ENCODE measurements around the gene ZNF550.

Gene ZNF550

DNA sequence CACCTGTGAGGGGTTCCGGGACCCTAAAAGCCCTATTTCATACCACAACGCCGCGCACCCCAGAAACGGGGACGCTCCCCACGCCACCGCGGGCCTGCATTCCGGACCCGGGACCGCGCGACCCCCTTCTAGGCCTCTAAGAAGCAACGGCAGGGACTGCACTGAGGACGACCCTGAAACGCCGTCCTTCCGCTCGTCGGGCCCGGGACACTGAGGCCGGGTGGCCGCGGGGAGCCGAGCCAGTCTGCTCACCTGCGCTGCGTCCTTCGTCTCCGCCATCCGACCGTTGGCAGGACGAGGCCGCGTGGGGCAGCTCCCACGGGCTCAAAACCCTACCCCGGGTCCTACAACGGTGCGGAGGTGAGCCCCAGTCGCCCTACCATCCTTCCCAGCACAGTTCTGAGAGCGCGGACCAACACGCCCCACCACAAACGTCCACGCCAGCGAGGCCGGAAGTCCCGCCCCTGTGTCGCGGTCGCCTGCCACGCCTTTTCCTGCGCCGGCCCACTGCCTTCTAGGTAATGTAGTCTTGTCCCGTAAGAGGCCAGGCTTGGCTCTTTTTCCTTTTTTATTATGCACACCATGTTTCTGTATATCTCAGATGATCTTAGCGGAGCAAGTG is at the start of gene ZNF550:
TSS of gene ZNF550 (minus strand) at position 460 of the 622 bp plus-strand sequence. CDS start at position 279, 181 bp downstream.
- DNase-seq: peak; percentile 0

DNA sequence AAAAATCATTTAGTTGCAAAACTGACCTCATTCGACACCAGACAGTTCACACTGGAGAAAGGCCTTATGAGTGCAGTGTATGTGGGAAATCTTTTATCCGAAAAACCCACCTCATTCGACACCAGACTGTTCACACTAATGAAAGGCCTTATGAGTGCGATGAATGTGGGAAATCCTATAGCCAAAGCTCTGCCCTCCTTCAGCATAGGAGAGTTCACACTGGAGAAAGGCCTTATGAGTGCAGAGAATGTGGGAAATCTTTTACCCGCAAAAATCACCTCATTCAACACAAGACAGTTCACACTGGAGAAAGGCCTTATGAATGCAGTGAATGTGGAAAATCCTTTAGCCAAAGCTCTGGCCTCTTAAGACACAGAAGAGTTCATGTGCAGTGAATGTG is 47.3 kb upstream of the ZNF550 start:
- DNase-seq: no peak

DNA sequence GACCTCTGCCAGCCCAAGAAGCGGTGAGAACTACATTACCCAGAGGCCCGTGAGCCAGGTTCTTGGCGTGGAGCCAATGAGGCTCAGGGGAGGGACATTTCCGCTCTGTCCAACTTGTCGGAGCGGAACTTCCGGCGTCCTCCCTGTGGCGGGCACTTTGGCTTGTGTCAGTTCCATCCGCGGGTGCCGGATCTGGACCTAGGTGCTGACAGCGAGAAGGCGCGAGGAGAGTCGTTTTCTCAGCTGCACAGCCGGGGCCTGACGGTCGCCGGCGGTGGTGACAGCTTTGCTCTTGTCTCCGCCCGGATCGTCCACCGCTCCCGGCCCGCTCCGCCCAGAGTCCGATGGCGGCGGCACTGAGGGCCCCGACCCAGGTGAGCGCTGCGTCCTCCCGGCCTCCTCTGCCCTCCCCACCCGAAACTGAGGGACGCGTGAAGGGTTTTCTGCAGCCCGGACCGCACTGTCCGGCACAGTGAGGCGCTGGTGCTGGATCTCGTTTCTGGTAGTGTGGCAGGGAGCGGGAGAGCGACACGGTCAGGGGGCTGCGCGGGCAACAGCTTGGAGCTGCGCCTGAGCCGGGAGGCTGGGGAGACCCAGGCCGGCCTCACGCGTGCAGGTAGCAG is 40.2 kb upstream of the ZNF550 start, which contains the start of gene ZNF530:
TSS of gene ZNF530 (plus strand) at position 125 of the 623 bp plus-strand sequence. CDS start 4,461 bp downstream, outside the sequence.
- DNase-seq: peak; percentile 22

DNA sequence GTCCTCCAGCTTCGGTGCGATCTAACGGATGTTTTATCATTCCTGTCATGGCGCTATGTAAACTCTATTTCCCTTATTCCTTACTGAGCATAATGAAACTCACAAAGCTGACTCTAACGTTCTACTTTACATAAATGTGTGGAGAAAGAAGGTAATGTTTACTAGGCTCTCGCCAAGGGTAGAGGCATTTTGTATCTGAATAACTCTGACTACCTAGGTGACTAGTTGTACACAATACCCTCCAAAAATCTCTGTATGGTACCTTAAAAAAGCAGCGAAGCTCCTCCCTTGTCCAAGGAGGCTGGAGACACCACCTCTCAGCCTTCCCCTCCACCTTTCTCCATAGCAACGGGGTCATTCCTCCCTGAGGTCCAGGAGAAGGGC is 39.7 kb upstream of the ZNF550 start:
- DNase-seq: no peak

DNA sequence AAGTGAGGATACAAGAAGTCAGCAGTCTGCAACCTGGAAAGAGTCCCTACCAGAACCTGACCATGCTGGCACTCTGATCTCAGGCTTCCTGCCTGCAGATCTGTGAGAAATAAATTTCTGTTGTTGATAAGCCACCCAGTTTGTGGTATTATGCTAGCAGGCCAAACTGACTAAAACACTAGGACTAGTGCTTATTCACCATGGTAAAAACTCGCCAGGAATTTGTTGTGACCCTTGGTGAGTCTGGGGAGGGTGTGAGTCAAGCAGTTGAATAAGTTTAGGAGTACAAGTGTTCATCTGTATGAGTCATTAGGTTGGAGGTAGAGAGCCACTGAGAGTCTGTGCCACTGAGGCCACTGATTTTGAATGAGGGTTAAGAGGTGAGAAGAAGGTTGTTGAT is 27.9 kb upstream of the ZNF550 start:
- no peak for DNase-seq

DNA sequence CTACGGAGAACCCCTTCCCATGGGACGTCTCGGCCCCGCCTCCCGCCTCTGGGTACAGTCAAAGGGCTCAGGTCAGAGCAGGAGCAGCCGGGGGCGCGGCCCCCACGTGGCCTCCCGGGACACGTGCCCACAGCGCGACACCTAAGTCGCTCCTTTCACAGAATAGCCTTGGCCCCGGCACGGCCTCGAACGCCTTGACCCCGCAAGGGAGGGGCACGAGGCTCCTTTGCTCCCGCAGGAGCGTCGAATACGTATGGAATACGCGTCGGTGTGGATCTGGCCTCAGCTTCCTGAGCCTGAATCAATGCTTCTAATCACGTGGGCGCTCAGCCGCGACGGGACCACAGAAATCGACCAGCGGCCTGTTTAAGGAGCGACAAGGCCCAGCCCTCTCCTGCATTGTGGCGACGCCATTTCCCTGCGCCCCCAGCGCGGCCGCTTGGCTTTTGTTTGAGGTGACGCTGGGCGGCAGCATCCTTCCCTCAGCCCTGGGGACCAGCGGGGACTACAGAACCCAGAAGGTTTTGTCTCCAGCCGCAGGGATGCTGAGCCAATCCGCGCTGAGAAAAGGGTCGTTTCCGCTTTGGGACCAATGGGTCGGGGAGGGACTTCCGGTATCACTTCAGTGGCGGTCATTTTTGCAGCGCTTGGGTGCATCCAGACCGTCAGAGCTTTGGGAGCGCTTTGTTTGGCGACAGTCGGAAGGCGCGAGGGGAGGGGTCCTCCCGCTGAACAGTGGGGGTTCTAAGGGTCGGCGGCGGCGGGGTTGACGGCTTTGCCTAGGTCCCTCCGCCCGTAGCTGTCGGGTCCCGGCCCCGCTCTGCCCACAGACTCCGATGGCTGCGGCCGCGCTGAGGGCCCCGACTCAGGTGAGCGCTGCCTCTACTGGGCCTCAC is 24.1 kb upstream of the ZNF550 start, which contains the start of gene ZIK1:
TSS of gene ZIK1 (plus strand) at position 625 of the 896 bp plus-strand sequence. CDS start at position 837, 212 bp downstream.
- no peak for DNase-seq

DNA sequence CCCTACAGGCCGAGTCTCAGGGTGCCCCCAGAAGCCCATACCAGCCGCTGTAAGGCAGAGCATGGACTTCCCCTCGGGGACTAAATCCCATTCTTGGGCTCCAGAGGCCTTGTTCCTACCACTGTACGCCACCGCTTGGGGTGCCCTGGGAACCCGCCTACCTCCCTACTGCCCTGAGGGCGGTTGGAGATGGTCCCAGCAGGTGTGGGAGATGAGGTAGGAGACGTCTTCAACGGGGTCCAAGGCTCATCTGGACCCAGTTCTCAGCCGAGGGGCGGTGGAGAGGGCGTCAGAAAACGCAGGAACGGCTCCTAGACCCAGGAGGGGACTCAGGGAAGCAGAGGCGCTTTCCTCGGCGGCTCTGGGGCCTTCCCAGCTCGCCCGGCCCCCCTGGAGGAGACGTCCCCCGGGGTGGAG is 23.4 kb upstream of the ZNF550 start:
- no peak for DNase-seq

DNA sequence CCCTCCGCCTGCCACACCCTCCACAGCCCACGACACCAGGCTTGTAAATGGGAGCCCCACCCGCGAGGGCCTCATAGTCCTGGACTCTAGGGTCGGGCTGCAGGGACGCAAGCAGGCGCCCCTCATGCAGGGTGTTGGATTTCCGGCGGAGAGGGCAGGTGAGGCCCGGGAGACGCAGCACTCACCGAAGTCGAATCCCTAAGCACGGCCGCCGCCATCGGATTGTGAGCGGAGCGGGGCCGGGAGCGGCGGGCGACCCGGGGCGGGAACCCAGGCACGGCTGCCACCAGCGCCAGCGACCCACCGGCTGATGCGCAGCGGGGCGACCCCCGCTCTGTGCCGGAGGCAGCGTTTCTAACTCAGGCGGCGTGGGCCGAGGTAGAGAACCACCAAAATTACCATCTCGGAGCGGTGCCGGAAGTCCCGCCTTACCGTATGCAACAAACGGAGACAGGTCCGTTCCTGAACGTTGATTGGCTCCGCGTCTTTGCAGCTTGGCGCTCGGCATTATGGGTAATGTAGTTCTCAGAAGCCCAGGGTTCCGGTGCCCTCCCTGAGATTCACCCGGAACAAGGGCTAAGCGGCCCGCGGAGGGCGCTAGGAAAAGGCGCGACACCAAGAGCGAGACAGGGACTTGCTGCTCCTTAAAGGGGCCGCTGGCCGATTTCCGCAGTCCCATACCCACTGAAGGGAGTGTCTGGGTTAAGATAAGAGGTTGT is 19.0 kb upstream of the ZNF550 start, which contains the start of gene ZNF416:
TSS of gene ZNF416 (minus strand) at position 425 of the 719 bp plus-strand sequence. CDS start at position 218, 207 bp downstream.
- DNase-seq: peak; percentile 79

DNA sequence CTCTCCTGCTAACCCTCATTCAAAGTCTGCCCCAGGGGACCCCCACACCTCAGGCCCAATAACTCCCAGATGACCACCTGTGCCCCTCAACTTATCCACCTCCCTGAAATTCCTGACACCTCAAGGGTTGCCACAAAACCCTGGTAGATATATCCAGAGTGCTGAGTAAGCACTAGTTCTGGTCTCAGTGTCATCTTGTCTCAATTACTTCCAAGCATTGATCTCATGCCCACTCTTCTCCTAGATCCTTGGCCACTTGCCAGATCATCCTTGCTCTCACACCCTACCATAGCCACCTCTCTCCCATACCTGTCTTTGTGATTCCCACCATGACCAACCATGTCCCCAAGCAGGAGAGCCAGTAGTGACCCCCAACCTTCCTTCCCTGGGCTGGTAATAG is 17.0 kb upstream of the ZNF550 start:
- no peak for DNase-seq

DNA sequence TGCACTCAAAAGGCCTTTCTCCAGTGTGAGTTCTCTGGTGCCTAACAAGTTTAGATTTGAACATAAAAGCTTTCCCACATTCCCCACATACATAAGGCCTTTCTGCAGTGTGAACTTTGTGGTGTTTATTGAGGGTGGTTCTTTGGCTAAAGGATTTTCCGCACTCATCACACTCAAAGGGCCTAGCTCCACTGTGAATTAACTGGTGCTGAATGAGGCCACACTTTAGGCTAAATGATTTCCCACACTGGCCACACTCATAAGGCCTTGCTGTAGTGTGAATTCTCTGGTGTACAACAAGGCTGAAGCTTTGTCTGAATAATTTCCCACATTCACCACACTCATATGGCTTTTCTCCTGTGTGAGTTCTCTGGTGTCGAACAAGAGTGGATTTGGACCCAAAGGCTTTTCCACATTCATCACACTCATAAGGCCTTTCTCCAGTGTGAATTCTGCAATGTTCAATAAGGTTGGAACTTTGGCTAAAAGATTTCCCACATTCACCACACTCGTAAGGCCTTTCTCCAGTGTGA is 12.8 kb upstream of the ZNF550 start:
- DNase-seq: no peak

DNA sequence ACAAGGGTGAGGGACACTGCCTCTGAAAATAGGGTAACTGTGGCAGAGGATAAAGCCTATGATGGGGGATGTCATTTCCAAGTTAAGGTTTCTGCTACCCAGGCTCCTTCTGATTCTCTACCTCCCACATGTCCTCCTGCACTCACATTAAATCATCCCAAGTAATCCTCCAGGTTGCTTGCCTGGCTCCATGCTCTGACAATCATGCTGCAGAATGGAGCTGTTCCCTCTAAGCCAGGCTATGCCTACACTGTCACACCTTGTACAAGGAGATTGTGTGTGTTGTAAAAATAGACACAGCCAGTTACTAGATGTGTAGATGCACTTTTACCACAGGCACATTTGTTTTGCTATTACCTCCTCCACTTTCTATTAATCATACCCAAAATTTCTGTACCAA is 11.0 kb upstream of the ZNF550 start:
- DNase-seq: no peak

DNA sequence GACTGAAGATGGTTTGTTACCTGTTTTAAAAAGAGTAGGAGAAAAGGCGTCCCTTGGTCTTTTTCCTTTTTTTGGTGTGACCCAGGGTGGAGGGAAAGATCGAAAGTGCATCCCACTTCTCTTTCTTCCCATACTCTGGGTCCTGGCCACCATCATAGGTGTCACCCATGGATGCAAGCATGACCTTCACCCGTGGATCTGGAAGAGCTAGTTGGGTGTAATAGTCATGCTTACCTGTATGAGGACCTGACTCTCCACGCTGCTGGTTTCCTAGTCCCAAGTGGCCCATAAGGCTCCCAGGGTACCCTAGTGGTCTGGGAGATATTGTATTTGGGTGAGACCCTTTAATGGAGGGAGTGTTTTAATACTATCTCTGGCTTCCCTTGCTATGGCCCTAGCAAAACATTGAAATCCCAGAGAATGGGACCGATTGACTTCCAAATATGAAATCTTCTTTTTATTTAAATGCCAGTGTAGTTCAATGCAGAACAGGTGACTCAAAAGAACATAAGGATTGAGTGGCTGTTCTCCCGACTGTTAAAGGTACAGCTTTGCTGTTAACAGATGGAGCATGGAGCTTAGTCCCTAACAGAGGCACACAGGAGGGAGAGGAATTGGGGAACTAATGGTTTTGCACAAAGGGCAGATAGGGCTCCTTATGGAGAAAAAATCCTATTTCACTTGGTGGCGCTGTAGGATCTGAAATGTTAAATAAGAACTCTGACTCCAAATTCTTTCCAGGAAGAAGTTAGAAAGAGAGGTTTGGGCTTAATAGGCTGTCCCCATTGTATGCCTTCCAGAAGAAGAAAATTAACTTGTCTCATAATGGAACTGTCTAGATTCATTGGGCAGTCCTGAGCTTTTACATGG is 7.0 kb upstream of the ZNF550 start:
- no peak for DNase-seq

DNA sequence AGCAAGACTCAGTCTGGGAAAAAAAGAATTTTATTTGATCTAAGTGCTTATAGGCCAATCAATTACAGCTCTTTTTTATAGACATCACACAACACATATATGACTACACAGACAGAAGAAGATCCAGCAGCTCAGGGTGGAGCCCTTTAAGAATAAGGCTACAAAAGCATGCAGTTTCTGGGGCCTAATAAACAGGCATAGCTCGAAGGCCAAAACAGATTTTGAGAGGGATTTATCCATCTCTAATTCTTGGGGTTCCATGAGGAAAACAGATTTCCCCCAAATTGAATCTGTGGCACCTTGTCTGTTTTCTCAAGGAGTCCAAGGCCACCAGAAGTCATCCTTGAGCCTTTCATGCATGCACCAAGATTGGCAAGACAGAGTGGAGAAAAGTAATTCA is 3.9 kb upstream of the ZNF550 start:
- no peak for DNase-seq

DNA sequence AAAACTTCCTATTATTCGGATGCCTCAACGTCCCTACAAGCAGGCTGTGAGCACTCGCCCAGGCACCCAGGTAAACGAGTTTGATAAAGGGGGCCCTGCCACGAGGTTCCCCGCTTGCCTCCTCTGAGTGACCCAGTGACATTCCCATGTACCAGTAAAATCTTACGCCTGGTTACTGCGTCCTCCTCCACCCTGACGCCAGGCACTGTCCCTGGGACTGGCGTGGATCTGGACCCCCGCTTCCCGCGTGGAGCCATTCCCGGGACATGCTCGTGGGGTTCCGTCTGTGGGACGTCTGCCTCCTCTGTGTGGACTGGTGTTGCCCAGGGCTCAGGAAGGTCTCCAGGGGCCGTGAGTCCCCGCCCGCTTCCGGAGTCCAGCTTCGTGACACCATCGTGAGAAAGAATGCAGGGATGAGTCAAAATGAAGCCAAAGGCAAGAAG is 407 bp upstream of the ZNF550 start:
- no peak for DNase-seq

DNA sequence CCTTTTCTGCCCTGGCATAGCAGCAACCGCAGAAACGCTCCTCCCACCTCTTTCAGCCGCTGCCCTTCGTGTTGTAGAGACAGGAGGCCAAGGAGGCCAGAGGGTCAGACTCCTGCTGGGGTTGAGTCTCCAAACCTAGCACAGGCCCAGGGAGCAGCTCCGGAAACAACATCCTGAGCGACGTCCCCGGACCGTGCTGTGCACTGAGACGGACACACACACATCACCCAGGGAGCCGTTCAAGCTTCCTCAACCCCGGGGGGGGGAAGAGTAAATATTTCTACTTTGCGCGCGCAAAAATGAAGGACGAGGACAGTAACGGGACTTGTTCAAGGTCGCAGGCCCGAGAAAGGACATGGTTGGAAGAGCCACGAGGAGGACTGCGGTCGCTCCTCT is 657 bp downstream of the ZNF550 start:
- DNase-seq: no peak

DNA sequence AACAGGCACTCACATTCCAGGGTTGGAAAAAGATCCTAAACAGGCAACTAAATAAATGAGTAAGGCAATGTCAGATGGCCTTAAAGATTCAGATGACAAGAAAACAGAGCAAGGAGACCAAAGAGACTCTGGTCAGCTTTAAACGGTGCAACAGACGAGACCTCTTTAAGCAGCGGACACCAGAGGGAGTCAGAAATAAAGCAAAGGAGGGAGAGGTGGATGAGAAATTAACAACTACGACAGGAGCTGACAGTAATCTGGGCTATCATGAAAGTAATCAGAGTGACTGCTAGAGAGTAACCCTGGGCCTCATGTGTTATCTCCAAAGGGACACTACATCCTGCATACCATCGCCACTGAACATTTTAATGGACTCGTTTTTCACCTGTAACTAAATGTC is 1.1 kb downstream of the ZNF550 start:
- DNase-seq: no peak

DNA sequence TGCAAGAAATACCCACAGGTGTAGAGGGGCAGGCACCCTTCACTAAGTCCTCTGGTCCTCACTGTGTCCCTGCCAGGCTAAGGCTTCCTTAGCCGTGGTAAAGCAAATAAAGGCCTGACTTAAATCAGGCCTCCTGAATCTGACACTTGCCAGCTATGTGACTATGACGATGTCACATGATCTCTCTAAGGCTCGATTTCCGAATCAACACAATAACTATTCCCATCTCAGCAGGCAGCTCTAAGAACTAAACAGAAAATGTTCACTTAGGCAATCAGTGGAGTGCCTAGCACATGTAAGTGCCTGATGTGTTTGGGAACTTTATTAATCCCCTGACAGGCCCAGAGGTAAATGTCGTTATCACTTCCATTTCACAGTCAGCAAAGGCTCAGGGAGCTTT is 2.0 kb downstream of the ZNF550 start:
- DNase-seq: no peak

DNA sequence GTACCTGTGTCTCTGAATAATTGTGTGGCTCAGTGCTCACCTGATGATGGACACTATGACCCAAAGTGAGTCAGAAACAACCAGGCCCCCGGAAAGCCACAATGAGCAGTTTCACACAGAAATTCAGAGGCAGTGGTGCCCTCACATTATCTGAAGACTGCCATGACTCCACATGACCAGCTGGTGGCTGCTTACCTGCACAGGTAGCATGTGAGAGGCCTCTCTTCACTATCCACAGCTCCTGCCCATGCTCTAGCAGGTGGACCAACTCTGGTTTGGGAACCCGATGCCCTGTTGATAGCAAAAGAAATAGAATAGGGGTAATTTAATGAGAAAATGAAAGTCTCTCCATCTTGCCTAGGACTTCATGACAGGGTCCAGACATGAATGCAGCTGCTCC is 7.2 kb downstream of the ZNF550 start:
- no peak for DNase-seq

DNA sequence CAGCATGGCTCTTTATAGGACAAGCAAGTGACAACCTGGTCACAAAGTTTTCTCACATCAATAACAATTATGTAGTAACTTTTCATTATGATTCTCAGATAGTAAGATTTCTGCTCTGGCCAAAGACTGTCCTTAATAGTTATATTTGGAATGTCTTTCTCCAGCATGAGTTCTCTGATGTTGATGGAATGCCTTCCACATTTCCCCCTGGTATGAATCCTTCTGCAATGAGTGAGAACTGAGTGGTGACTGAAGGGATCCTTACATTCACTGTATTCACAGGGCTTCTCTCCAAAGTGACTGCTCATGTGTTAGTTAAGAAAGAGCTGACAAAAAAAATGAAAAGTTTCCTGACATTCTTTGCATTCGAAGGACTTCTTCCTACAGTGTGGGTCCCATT is 13.2 kb downstream of the ZNF550 start:
- DNase-seq: no peak

DNA sequence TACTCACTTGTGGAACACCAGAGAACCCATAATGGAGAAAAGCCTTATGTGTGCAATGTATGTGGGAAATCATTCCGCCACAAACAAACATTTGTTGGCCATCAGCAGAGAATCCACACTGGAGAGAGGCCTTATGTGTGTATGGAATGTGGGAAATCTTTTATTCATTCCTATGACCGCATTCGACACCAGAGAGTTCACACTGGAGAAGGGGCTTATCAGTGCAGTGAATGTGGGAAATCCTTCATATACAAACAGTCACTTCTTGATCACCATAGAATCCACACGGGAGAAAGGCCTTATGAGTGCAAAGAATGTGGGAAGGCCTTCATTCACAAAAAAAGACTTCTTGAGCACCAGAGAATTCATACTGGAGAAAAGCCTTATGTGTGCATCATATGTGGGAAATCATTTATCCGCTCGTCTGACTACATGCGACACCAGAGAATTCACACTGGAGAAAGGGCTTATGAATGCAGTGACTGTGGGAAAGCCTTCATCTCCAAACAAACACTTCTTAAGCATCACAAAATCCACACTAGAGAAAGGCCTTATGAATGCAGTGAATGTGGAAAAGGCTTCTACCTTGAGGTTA is 21.6 kb downstream of the ZNF550 start:
- DNase-seq: no peak
